ENCODE measurements around the gene ZNF436. TPM values are rescaled to one million over a fixed set of nuclear protein-coding genes. Genes with fewer than 3 reads are reported as not detected.

The ZNF436 gene
- total and polyA plus RNA-seq, 2 of the 13 experiments (the other 11 are each of a cell fraction or from before 2014, with no cell fraction given) = 4.3 to 9.9 TPM

- TF ChIP-seq SOX13 (IDR thresholded peaks at IDR 0.05) (no peak), SOX13 (CRISPR knock-in tag; conservative IDR thresholded peaks at IDR 0.05 in 1 of 2, IDR thresholded peaks at IDR 0.05 in 1 of 2) (no peak; a peak in 1 of 4 replicates), ZNF296 (CRISPR knock-in tag; conservative IDR thresholded peaks at IDR 0.05) (no peak), MAFG (CRISPR knock-in tag; IDR thresholded peaks at IDR 0.05) (no peak), ZNF713 (CRISPR knock-in tag; IDR thresholded peaks at IDR 0.05) (0 out of 2 replicates have a peak, but pooled peaks have one; percentile 80), ZSCAN22 (CRISPR knock-in tag; IDR thresholded peaks at IDR 0.05) (no peak), ZNF709 (CRISPR knock-in tag; IDR thresholded peaks at IDR 0.05) (no peak), ZNF841 (CRISPR knock-in tag; IDR thresholded peaks at IDR 0.05; ENCODE audit: borderline replicate concordance) (no peak), PAF1 (CRISPR knock-in tag; IDR thresholded peaks at IDR 0.05) (no peak), KIAA2018 (CRISPR knock-in tag; IDR thresholded peaks at IDR 0.05; ENCODE audit: borderline replicate concordance) (0 out of 2 replicates have a peak, but pooled peaks have one; percentile 63), MAF1 (CRISPR knock-in tag; IDR thresholded peaks at IDR 0.05; ENCODE audit: borderline replicate concordance) (0 out of 2 replicates have a peak, but pooled peaks have one; percentile 20), TCF12 (IDR thresholded peaks at IDR 0.05) (no peak), TCF12 (CRISPR knock-in tag; IDR thresholded peaks at IDR 0.05) (0 out of 2 replicates have a peak, but pooled peaks have one; percentile 33), SSRP1 (CRISPR knock-in tag; IDR thresholded peaks at IDR 0.05) (0 out of 2 replicates have a peak, but pooled peaks have one; percentile 9), KDM5B (CRISPR knock-in tag; IDR thresholded peaks at IDR 0.05; ENCODE audit: borderline replicate concordance) (peak; percentile 9; the same call in 1 of the 2 replicates), CTCF (CRISPR knock-in tag; IDR thresholded peaks at IDR 0.05) (peak; percentile 76), ATM (IDR thresholded peaks at IDR 0.05; ENCODE audit: borderline replicate concordance) (no peak)
- TF ChIP-seq, protein P1, sequence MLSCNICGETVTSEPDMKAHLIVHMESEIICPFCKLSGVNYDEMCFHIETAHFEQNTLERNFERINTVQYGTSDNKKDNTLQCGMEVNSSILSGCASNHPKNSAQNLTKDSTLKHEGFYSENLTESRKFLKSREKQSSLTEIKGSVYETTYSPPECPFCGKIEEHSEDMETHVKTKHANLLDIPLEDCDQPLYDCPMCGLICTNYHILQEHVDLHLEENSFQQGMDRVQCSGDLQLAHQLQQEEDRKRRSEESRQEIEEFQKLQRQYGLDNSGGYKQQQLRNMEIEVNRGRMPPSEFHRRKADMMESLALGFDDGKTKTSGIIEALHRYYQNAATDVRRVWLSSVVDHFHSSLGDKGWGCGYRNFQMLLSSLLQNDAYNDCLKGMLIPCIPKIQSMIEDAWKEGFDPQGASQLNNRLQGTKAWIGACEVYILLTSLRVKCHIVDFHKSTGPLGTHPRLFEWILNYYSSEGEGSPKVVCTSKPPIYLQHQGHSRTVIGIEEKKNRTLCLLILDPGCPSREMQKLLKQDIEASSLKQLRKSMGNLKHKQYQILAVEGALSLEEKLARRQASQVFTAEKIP (CRISPR knock-in tag; IDR thresholded peaks at IDR 0.05; ENCODE audit: borderline replicate concordance) = no peak
Observed at GRCh38 chr1:23368562-23369334, 888 bp downstream of the ZNF436 start (continued).

Measured in HepG2 (cell line).